Inferior parietal cortex (tissue), 1 donor: ENCODE measurements around the gene CCDC178.
"Not testable (repeated sequence)": the region's sequence is repeated elsewhere in the genome, so short reads cannot be mapped to it uniquely, and the experiment has no call there.

ENCODE experiments used
- DNase-seq: peaks from one replicate; pipeline ENCODE4 v3.0.0-alpha.2; 2016; ENCODE audit errors: extremely low spot score

Gene CCDC178, protein sequence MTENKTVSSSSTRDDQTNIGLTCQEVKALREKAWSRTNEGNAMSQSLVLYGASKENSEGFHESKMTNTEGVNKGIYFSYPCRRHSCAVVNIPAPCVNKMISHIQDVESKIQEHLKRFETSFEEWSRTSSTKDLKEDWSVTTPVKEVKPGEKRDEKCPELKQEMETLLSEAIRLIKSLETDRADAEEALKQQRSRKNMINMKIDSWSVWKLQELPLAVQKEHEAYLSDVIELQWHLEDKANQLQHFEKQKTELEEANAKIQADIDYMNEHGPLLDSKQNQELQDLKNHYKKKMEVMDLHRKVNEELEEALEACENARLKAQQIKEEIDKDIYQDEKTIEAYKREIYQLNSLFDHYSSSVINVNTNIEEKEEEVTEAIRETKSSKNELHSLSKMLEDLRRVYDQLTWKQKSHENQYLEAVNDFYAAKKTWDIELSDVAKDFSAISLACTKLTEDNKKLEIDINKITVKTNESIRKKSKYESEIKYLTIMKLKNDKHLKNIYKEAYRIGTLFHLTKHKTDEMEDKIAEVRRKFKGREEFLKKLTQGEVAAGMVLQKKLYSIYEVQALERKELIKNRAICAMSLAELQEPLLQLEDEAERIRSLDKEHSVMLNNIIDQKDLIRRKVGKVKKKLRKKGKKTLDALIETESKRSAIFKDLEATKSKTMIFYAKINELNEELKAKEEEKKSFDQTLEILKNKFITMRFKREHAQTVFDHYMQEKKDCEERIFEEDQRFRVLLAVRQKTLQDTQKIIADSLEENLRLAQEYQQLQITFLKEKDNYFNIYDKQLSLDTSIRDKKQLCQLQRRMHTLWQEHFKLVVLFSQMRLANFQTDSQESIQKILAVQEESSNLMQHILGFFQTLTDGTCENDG

DNA sequence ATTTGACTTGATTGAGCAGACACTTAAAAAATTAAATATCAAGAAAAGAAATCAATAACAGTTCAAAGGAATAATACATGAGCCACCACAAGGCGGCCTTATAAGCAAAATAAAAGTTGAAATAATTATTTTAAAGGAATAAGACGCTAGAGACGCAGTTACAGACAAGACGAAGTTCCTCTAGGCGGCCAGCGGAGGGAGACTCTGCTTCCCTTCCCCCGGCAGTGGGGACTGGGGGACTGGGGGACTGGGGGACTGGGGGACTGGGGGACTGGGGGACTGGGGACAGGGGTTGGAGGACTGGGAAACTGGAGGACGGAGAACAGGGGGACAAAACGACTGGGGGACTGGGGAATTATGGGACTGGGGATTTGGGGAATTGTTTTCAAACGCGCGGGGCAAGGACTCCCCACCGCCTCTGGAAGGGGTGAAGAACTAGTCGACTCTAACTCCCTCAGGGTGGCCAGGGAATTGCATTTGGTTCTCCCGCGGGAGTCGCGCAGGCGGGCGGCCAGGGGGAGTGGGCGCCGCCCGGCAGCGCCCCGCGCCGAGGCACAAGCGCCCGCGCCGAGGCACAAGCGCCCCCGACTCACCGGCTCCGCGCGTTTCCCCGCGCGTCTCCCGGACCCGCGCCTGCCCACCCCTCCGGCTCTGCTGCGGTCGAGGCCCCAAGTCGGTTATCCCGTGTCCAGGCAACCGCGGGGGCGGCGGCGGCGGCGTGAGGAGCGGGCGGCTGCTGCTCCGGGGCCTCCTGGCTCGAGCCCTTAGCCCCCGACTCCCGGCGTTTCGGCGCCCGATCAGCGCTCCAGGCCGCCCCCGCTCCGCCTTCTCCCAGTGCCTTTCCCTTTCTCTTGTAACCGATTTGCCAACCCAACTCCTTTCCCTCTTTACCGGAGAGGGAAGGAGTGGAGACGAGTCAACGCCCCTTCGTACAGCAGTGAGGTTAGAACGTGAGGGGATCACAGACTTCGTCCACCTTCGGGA, at the start of gene CCDC178:
Gene CCDC178 (minus strand): TSS at position 662 of the 984 bp plus-strand sequence. CDS start 28,633 bp downstream, outside the sequence.
- DNase-seq: peak; percentile 31

DNA sequence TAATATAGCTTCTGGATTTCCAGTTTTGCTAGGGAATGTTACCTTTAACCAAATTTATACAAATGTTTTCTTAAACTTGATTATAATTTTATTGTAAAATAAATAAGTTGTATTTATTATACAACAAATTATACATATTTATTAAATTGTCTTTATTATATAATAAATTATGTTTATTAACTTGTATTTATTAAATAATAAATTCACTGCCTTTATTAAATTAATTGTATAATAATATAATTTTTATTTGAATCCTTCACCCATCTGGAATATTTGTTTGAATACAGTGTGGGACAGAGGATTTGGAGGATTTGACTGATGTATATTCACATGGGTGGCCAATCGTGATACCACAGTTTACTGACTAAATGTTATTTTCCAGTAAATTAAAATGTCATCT, 43.4 kb upstream of the CCDC178 start:
- no peak for DNase-seq

DNA sequence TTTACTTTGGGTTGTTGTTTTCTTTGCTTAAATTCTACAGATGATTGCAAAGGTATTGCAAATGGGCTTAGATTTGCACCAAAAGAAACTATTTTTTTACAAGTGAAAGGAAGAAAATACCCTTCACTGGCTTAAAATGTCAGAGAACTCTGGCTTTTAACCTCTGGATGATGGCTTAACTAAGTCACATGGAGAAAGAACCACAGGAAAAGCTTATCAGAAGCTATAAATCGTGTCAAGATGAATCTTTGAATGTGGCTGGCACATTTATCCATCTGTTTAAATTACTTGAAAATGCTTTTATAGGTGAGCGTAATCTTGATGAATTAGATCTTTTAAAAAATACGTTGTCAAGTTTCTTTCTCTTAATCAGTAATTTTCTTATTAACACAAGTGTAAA, 32.0 kb upstream of the CCDC178 start:
- no peak for DNase-seq

DNA sequence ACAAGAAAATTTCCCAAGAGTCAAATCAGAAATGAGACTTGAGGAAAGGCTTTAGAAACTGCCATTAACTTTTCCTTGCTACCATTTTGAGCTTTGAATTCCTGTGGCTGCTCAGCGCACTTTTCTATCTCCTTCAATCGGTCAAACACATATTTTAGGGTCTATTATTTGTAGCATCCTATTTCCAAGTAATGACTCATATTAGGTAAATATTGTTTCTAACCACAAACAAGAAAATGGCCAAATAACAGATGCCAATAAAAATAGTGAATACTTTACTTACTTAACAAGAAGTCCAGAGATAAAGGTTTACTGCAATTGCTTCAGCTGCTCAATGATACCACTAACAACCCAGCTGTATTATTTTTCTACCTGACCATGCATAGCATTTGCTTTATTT, 29.7 kb upstream of the CCDC178 start:
- no peak for DNase-seq

DNA sequence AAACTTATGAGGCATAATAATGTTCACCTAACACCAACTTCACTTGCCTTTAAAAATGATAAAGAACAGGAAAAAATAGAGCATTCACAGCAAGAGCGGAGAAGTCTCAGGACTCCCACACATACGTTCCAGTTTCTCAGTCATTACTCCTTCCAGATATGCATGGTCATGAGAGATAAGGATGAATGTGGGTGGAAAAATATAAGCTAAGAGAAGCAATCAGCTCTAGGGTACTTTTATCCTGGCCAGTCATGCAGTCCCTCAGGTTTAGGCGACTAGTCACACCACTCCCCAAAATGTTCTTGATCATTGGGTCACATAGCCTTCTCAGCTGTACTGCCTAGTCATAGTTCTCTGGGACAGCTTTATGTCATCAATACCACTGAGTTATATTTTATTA, 29.2 kb upstream of the CCDC178 start:
- peak; percentile 3 for DNase-seq

DNA sequence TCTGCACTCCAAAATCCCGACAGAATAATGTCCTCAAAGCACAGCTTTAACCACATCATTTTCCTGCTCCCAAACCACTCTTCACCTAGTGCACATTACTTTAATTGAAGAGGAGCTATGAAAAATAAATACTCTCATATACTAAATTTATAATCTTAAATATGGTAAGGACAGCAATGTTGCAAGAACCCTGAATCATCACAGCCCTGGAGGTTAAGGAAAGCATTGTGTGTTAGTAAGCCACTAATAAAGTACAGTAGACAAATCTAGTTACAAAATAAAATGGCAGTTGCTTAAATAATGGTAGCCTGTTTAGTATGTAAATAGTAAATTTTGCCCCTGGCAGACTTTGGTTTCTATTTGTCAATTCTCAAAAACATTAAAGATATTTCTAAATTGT, 27.0 kb upstream of the CCDC178 start:
- DNase-seq: no peak

DNA sequence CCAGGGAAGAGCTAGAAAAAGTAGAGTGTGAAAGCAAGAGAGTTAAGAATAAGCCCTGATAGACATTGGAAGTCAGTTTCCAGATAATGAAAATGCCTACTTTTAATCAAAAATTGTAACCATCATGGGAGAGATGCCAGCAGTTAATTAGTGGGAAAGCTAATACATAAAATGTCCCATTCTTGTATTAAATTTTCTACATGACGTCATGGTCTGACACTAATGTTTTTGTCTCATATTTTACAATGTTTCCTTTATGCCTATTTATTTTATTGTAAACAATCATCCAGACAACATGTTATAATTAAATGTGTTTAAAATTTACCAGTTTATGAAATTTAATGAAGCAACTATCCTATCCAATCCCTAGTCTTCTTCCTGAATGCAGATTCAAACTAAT, 26.3 kb upstream of the CCDC178 start:
- DNase-seq: no peak

DNA sequence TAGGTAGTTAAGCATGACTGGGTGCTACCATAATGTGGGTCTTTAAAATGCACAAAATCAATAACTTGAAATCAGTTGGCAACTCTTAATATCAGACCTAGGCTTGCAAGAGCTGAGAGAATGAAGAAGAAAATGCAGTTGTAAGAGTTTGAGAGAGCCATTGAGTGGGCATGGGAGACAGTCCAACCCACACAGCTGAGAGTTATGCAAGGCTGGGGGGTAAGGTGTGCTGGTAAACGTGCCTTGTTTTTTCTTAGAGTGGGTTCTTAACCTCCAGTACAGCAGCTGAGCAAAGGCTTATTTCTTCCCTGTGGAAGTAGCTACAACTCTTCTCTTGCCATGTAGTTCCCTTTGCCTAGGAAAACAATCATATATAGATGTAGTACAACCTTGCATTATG, 20.2 kb upstream of the CCDC178 start:
- no peak for DNase-seq

DNA sequence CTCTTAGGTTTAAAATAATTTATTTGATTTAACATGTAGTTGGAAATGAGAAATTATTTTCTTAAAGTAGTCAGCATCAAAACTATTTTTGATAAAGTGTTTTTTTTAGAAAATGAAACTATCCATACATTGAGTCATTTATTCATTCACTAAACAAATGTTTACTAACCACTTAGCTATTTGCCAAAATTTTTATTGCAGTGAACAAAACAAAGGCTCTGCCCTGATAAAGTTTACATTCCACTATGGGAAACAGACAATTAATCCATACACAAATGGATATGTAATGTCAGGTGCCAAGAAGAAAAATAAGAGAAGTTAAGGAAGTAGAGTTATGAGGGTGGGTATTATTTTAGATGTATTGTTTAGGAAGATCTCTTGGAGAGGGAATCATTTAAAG, 19.1 kb upstream of the CCDC178 start:
- DNase-seq: no peak

DNA sequence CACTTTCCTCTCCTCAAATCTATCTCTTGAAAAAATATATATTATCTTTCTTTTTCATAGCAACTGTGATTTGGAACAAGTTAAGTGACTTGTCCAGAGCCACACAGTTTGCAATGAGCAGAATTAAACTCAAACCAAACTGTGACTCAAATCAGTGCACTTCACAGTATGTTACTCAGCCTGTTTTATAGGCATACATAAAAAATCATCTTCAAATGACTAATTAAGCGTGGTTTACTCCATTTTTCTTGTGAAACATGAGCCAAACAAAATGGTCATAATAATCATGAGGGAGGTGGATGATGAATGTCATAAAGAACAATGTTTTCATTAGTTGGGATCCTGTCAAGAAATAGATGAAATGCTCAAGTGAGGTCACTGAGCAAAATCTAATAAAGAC, 6.1 kb upstream of the CCDC178 start:
- no peak for DNase-seq

DNA sequence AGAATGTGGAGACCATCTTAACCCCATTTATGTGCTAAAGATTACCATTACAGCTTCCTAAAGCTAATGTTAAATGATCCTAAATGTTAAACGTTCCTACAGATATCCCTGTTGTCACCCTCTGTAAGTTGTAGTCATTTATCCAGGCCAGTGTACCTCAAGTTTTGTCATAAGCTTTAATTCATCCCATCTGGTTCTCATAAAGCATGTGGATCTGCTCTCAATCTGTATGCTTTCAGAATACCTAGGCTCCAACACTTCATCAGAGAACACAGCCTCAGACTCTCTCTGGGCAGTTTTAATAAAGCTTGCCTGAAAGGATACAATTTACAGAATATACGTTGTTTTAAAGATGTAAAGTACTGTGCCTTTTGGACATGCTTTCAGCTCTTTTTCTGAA, 4.2 kb upstream of the CCDC178 start:
- DNase-seq: no peak

DNA sequence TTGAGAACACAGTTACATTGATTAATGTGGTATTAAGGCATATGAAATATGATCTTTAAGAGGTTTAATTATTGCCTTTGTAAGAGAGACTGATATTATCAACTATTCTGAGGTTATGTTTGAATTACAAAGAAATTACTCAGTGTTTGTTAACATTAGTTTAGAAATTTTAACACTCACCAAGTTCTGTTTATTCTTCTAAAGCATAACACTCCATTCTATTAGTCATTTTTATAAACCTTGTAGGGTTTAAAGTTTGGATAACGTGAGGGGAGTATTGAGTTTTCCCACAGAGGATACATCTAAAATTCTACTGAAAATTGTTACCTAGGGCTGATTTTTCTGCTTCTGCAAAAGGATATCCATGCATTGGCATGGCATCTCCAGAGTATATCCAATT, 7.7 kb downstream of the CCDC178 start:
- no peak for DNase-seq

DNA sequence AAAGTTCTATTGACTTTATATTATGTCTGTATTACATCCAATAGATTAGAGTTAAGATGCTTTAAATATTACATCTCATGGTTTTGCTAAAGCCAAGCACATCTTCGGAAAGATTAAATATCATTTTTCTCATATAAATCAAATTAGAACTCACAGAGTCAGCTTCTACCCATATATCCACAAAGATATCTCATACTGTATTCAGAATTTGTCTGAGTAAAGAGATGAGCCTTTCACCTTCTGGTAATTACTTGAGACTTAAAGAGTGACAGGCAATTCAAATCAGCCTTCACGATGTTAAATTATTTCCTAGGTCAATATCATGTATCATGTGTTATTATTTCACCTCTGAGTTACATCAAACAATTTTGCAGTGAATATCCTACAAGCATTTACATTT, 13.0 kb downstream of the CCDC178 start:
- no peak for DNase-seq

DNA sequence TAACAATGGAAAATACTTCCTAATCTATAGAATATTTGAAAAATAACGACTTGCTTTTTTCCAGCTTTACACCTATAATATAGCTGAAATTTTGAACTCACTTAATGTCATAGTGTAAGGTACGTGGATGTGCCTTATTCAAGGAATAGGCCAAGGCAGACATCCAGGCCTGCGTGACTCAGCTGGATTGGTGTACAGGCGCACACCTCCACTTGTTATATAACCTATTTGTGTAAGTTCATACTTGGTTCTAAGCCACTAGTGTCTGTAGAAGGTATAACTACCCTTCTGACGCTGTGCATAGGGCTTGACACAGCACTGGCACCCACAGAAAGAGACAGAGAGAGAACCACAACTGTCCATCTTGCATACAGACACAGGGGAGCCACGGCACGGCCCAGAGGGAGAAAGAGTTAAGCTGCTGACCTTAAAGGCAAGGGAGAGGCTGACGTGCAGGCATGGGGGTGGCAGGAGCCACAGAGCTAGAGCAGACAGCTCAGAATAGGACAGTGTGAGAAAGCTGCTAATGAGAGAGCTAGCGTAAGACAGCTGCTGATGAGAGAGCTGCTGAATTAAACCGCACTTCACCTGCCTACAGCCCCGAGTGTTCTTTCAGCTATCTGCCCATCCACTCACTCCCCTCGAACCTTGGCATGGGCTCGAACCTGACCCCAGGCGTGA, 16.1 kb downstream of the CCDC178 start:
- no peak for DNase-seq

DNA sequence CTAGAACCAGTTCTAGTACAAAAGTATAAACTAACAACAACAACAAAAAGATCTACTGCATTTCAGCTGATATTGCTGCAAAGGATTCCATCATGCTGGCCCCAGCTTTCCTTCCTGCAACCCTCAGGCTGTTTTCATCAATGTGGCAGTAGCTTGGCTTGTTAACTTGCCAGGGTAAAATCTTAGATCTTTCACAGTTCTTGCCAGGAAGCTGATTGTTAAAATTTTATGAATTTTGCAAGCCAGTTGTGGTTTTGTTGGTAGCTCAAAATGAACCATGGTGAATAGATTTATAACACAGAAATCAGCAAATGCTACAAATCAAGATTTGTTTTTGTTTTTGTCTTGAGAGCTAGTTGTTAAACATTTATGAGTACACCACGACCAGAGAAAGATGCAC, 19.3 kb downstream of the CCDC178 start:
- no peak for DNase-seq

DNA sequence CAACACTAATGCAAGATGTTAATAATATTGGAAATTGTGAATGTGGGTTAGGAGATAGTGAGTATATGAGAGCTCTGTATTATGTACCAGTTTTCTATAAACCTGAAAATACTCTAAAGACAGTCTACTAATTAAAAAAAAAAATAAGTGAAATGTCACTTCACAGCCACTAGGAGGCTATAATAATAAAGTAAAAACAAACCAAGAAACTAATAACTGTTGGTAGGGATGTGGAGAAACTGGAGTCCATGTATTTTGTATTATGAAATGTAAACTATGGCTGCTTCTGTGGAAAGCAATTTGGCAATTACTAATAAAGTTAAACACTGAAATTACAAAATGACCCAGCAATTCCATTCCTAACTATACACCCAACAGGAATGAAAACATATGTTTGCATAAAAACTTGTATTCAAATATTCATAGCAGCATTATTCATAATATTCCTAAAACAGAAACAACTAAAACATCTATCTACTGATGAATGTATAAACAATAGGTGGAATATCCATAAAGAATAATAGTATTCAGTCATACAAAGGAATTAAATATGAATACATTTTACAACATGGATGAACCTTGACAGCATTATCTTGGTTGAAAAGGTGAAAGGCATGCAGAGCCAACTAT, 36.2 kb downstream of the CCDC178 start:
- no peak for DNase-seq

DNA sequence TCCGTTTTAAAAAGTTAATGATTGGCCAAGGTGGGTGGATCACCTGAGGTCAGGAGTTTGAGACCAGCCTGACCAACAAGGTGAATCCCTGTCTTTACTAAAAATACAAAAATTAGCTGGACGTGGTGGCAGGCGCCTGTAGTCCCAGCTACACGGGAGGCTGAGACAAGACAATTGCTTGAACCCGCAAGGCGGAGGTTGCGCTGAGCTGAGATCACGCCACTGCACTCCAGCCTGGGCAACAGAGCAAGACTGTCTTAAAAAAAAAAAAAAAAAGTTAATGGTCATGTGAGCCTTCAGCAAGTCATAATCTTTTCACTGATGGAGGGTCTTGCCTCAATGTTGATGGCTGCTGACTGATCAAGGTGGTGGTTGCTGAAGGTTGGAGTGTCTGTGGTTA, 41.6 kb downstream of the CCDC178 start:
- DNase-seq: not testable (repeated sequence)

DNA sequence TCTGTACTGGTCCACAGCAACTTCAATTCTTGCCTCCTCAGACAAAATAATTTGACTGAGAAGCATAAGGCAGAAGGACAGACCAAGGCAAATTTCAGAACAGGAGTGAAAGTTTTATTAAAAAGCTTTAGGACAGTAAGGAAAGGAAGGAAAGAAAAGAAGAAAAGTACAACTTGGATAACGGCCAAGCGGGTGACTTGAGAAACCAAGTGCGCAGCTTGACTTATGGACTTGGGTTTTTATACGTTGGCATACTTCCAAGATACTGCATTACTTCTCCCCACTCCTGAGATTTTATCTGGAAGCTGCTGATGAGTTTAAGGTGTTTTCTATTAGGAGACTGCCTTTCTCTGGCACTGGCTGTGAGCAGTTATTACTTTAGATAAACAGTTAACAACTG, 64.7 kb downstream of the CCDC178 start:
- no peak for DNase-seq

DNA sequence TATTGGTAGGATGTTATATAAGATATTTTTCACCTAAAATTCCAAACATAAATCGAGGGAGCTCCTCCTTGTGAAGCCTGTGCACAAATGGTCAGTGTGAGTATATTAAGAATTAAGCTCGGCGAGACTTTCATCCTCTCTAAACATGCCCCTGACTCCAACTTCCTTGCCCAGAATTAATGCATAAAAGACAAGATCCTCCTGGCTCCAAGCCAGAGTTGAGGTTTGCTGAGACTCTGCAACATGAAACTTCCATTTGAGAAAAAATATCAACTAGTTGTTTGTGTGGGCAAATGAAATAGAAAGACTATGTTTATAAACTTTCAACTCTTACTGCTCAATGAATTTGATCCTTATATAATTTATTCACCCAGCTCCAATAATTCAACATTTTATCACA, 68.1 kb downstream of the CCDC178 start:
- DNase-seq: no peak

DNA sequence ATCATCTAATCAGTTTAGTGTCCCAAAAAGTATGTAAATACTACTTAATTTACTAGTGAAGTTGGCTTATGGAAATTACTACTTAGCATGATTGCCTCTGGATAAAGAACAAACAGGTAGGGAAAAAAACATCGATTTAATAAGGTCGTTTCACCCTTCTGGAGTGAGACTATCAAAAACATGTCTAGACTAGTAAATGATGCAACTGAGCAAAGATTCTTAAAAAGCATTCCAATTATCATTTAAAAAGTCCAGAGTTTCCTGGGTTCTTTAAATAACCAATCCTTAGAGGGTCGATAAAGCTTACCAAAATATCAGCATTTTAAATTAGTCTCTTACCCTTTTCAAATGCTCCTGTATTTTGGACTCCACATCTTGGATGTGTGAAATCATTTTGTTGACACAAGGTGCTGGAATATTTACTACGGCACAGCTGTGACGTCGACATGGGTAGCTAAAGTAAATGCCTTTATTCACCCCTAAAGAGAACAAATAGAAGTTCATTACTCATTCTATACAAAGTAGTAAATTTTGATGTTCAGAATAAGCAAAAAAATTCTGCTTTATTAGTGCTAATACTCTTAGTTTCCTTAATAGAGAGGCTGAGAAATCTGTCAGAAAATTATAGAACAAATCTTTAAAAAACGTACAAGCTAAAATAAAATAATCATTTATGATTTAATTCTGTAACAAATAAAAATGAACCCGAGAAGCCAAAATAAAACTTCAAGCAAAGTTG, 70.6 kb downstream of the CCDC178 start:
- no peak for DNase-seq
